GM19025 (cell line): ENCODE measurements around the gene PPARG.

Source experiments
- ATAC-seq: cut with Tn5 transposase; IDR thresholded peaks from one replicate; pipeline ENCODE4 v1.9.1; 2021; ENCODE audit warnings: mild to moderate bottlenecking, low read depth, moderate library complexity; ENCODE audit not compliant: unreplicated experiment

PPARG gene

GRCh38 chr3:12339701-12340480 is 51.0 kb downstream of the PPARG start:
- no peak for ATAC-seq

- no peak for ATAC-seq
These were observed 51.6 kb downstream of the PPARG start for GRCh38 chr3:12340506-12340905.

GRCh38 chr3:12342151-12342550 is 53.3 kb downstream of the PPARG start:
- no peak for ATAC-seq

- no peak for ATAC-seq
These were observed 54.2 kb downstream of the PPARG start for GRCh38 chr3:12343047-12343501.

- no peak for ATAC-seq
These were observed 56.3 kb downstream of the PPARG start for GRCh38 chr3:12345141-12345561.

- no peak for ATAC-seq
These were observed 57.0 kb downstream of the PPARG start for GRCh38 chr3:12345584-12346494.

- ATAC-seq, result no peak
These were observed 58.4 kb downstream of the PPARG start for GRCh38 chr3:12347301-12347700.

- ATAC-seq, result no peak
These were observed 61.3 kb downstream of the PPARG start for GRCh38 chr3:12349895-12350811.

GRCh38 chr3:12351145-12351544 is 62.3 kb downstream of the PPARG start:
- no peak for ATAC-seq

- no peak for ATAC-seq
These were observed 63.4 kb downstream of the PPARG start for GRCh38 chr3:12352253-12352652.

GRCh38 chr3:12352755-12353154 is 63.9 kb downstream of the PPARG start:
- ATAC-seq, result no peak

- ATAC-seq, result no peak
These were observed 65.1 kb downstream of the PPARG start for GRCh38 chr3:12353796-12354525.

GRCh38 chr3:12356175-12356574 is 67.3 kb downstream of the PPARG start:
- no peak for ATAC-seq

- ATAC-seq, result no peak
These were observed 68.1 kb downstream of the PPARG start for GRCh38 chr3:12356996-12357395.

- no peak for ATAC-seq
These were observed 68.6 kb downstream of the PPARG start for GRCh38 chr3:12357456-12357855.

GRCh38 chr3:12363397-12364195 is 74.7 kb downstream of the PPARG start:
- ATAC-seq, result no peak

GRCh38 chr3:12367346-12367745 is 78.5 kb downstream of the PPARG start:
- ATAC-seq, result no peak

GRCh38 chr3:12369029-12369428 is 80.2 kb downstream of the PPARG start:
- ATAC-seq, result no peak

GRCh38 chr3:12369598-12369997 is 80.7 kb downstream of the PPARG start:
- no peak for ATAC-seq
